Kidney (tissue), 14 donors: ENCODE measurements around the gene QRFP. TPM values are rescaled to one million over a fixed set of nuclear protein-coding genes. Genes with fewer than 3 reads are reported as not detected.

Experiments
- DNase-seq, 5 donors: peaks; one replicate each; pipeline ENCODE4 v3.0.0-alpha.2; 2013 to 2020
- FAIRE-seq: peaks from 2 replicates; lab custom pipeline; 2012; peaks lifted over from hg19 to GRCh38; lab: Jason Lieb, UNC
- H3K27ac ChIP-seq, 2 donors: one replicate each; pipeline ENCODE4 v1.7.0; 2013; ENCODE audit warnings: low read depth in 2 of 2, low read length in 2 of 2, inconsistent platforms in 1 of 2
- H3K27me3 ChIP-seq: one replicate; pipeline ENCODE4 v1.7.1; 2013; ENCODE audit warnings: low read length, inconsistent platforms; ENCODE audit not compliant: control insufficient read depth, insufficient read depth
- H3K36me3 ChIP-seq, 3 donors: one replicate each; pipeline versions ENCODE4 v1.7.0 to v1.7.1; 2013; ENCODE audit warnings: low read length in 3 of 3, control low read depth in 1 of 3, inconsistent platforms in 1 of 3; ENCODE audit not compliant: insufficient read depth in 3 of 3, control insufficient read depth in 2 of 3
- H3K4me1 ChIP-seq, 3 donors: one replicate each; pipeline versions ENCODE4 v1.7.0 to v1.7.1; 2013; ENCODE audit warnings: low read length in 3 of 3, inconsistent platforms in 1 of 3, low read depth in 1 of 3; ENCODE audit not compliant: control insufficient read depth in 2 of 3, insufficient read depth in 2 of 3
- H3K4me3 ChIP-seq, 3 donors: one replicate each; pipeline versions ENCODE4 v1.7.0 to v1.8.1; 2013; ENCODE audit warnings: low read length in 3 of 3, control low read depth in 1 of 3, inconsistent platforms in 1 of 3
- H3K9ac ChIP-seq, 3 donors: one replicate each; pipeline versions ENCODE4 v1.7.0 to v1.7.1; 2013; ENCODE audit warnings: low read length in 3 of 3, control low read depth in 1 of 3, inconsistent platforms in 1 of 3
- H3K9me3 ChIP-seq, 3 donors: one replicate each; pipeline versions ENCODE4 v1.7.0 to v1.7.1; 2013; ENCODE audit warnings: low read length in 3 of 3, control low read depth in 1 of 3, inconsistent platforms in 1 of 3; ENCODE audit not compliant: control insufficient read depth in 2 of 3, insufficient read depth in 1 of 3
- CTCF ChIP-seq: IDR thresholded peaks from 3 replicates; pipeline ENCODE4 v1.5.1; 2012; ENCODE audit warnings: mild to moderate bottlenecking, moderate library complexity, borderline replicate concordance; ENCODE audit not compliant: insufficient read depth; ENCODE audit errors: extremely low read depth
- intact Hi-C: fragments of 100-400 bp; cut with DNase I; formaldehyde crosslinking; loops from one replicate; pipeline ENCODE4 v1.11.1; 2022
- polyA plus RNA-seq: library from polyadenylated mRNA; stranded (reverse); fragments of 350-450 nt; fragmentation: Illumina TruSeq; extraction: RNeasy Lipid Tissue Mini Kit (QIAGEN cat#74804); gene quantifications from one replicate; pipeline ENCODE4 v1.2.3, GENCODE V29; 2014; ENCODE audit warnings: low read depth, low replicate concordance; ENCODE audit not compliant: insufficient read depth
- total RNA-seq: library from RNA; stranded (reverse); fragmentation: NEBNext Ultra II Directional; extraction: Animal tissue kit (Norgen Biotek cat#: 25700); gene quantifications from one replicate; pipeline ENCODE4 v1.2.1, GENCODE V29; 2021
- donor health status: control.
- donor health status: control.
- donor health status: control.
- donor health status: control.
- donor health status: control.
- donor health status: DM: yes; HTN: yes; CAD: no.
- donor health status: Normal renal cell carcinoma (clear cell type).

QRFP gene
- total and polyA plus RNA-seq, 2 donors from 2014 or later, result not detected

GRCh38 chr9:130884111-130884531, 12.5 kb downstream of the QRFP start:
- Histone ChIP-seq H3K4me3 (no peak overlapping the region), H3K36me3 (peaks cover 7 to 66% (median 39%) of the 10 kb centered on the region in 3 donors), H3K9me3 (no peaks in the 10 kb centered on the region), H3K27me3 (no peaks in the 10 kb centered on the region), H3K9ac (no peak overlapping the region), H3K4me1 (no peaks in the 10 kb centered on the region), H3K27ac (no peak overlapping the region)
- TF ChIP-seq CTCF, result no peak
- FAIRE-seq, result no peak
- intact Hi-C loops, result no loop called here
- DNase-seq, result peak in 1 of 5 donors; percentile 71

- H3K4me1 ChIP-seq, result no peaks in the 10 kb centered on the region
- intact Hi-C loops, result no loop called here
- peaks cover 7 to 69% (median 41%) of the 10 kb centered on the region in 3 donors for H3K36me3 ChIP-seq
- H3K4me3 ChIP-seq, result no peak overlapping the region
- H3K9me3 ChIP-seq, result no peaks in the 10 kb centered on the region
- H3K27ac ChIP-seq, result no peak overlapping the region
- TF ChIP-seq CTCF, result no peak
- H3K27me3 ChIP-seq, result no peaks in the 10 kb centered on the region
- peak in 1 of 5 donors; percentile 32 for DNase-seq
- no peak overlapping the region for H3K9ac ChIP-seq
- no peak for FAIRE-seq
Measured at GRCh38 chr9:130883479-130883878, 13.1 kb downstream of the QRFP start.

GRCh38 chr9:130882696-130883225, 13.9 kb downstream of the QRFP start:
- no peaks in the 10 kb centered on the region for H3K27me3 ChIP-seq
- peak in 1 of 5 donors; percentile 42 for DNase-seq
- TF ChIP-seq CTCF, result no peak
- H3K9me3 ChIP-seq, result no peaks in the 10 kb centered on the region
- intact Hi-C loops, result no loop called here
- H3K4me1 ChIP-seq, result no peaks in the 10 kb centered on the region
- peaks cover 7 to 72% (median 42%) of the 10 kb centered on the region in 3 donors for H3K36me3 ChIP-seq
- no peak overlapping the region for H3K27ac ChIP-seq
- no peak overlapping the region for H3K4me3 ChIP-seq
- no peak overlapping the region for H3K9ac ChIP-seq
- no peak for FAIRE-seq

GRCh38 chr9:130881516-130881915, 15.1 kb downstream of the QRFP start:
- Histone ChIP-seq H3K36me3 (peaks cover 7 to 66% (median 42%) of the 10 kb centered on the region in 3 donors), H3K27me3 (no peaks in the 10 kb centered on the region), H3K27ac (no peak overlapping the region), H3K9ac (no peak overlapping the region), H3K4me1 (no peaks in the 10 kb centered on the region), H3K9me3 (no peaks in the 10 kb centered on the region), H3K4me3 (no peak overlapping the region)
- DNase-seq (no peak), FAIRE-seq (no peak)
- no peak for TF ChIP-seq CTCF
- intact Hi-C loops, result no loop called here
